ENCODE data around the gene GLIS1. TPM values are rescaled to one million over a fixed set of nuclear protein-coding genes. Genes with fewer than 3 reads are reported as not detected.

The GLIS1 gene
- total RNA-seq, 4 donors from 2014 or later, result 0.59 to 3.9 (median 0.75) TPM

- no peaks in the 10 kb centered on the region for H3K9me3 ChIP-seq
- no peak for TF ChIP-seq POLR2A (IDR thresholded peaks at IDR 0.05)
- TF ChIP-seq EP300 (IDR thresholded peaks at IDR 0.05), result no peak
- TF ChIP-seq CTCF (IDR thresholded peaks at IDR 0.05), result no peak
- H3K27ac ChIP-seq, result no peak overlapping the region
- no peaks in the 10 kb centered on the region for H3K27me3 ChIP-seq
- H3K4me3 ChIP-seq, result no peak overlapping the region
- no peaks in the 10 kb centered on the region for H3K36me3 ChIP-seq
- DNase-seq (ENCODE audit: low spot score in 2 of 2), result no peak
- H3K4me1 ChIP-seq, result peaks cover 0 to 10% (median 0%) of the 10 kb centered on the region in 4 donors
- WGBS, 2 donors, result 73 to 84% methylated on average over 11 of the region's 11 CpGs
These were observed 76.8 kb downstream of the GLIS1 start for GRCh38 chr1:53662169-53662568.

GRCh38 chr1:53661496-53661895 is 77.5 kb downstream of the GLIS1 start:
- H3K4me3 ChIP-seq, result no peak overlapping the region
- DNase-seq (ENCODE audit: low spot score in 2 of 2), result no peak
- TF ChIP-seq CTCF (IDR thresholded peaks at IDR 0.05) (no peak), POLR2A (IDR thresholded peaks at IDR 0.05) (no peak), EP300 (IDR thresholded peaks at IDR 0.05) (no peak)
- peaks cover 0 to 10% (median 0%) of the 10 kb centered on the region in 4 donors for H3K4me1 ChIP-seq
- H3K36me3 ChIP-seq, result no peaks in the 10 kb centered on the region
- no peaks in the 10 kb centered on the region for H3K9me3 ChIP-seq
- no peak overlapping the region for H3K27ac ChIP-seq
- WGBS, 2 donors, result 73 to 80% methylated on average over 5 to 8 of the region's 8 CpGs
- no peaks in the 10 kb centered on the region for H3K27me3 ChIP-seq

GRCh38 chr1:53660666-53661065 is 78.3 kb downstream of the GLIS1 start:
- Histone ChIP-seq H3K4me3 (no peak overlapping the region), H3K27ac (no peak overlapping the region), H3K36me3 (no peaks in the 10 kb centered on the region), H3K4me1 (peaks cover 0 to 15% (median 0%) of the 10 kb centered on the region in 4 donors), H3K9me3 (no peaks in the 10 kb centered on the region), H3K27me3 (no peaks in the 10 kb centered on the region)
- DNase-seq (ENCODE audit: low spot score in 2 of 2), result no peak
- 69 to 80% methylated on average over 3 of the region's 3 CpGs for WGBS, 2 donors
- TF ChIP-seq EP300 (IDR thresholded peaks at IDR 0.05), result no peak
- TF ChIP-seq POLR2A (IDR thresholded peaks at IDR 0.05), result no peak
- no peak for TF ChIP-seq CTCF (IDR thresholded peaks at IDR 0.05)

GRCh38 chr1:53659436-53659835 is 79.5 kb downstream of the GLIS1 start:
- Histone ChIP-seq H3K27me3 (no peaks in the 10 kb centered on the region), H3K4me3 (no peak overlapping the region), H3K36me3 (no peaks in the 10 kb centered on the region), H3K27ac (no peak overlapping the region), H3K9me3 (no peaks in the 10 kb centered on the region), H3K4me1 (peaks cover 0 to 15% (median 0%) of the 10 kb centered on the region in 4 donors)
- WGBS, 2 donors, result 92 to 95% methylated on average over 2 of the region's 2 CpGs
- no peak for DNase-seq (ENCODE audit: low spot score in 2 of 2)
- TF ChIP-seq POLR2A (IDR thresholded peaks at IDR 0.05) (no peak), EP300 (IDR thresholded peaks at IDR 0.05) (no peak), CTCF (IDR thresholded peaks at IDR 0.05) (no peak)

GRCh38 chr1:53658489-53659230 is 80.3 kb downstream of the GLIS1 start:
- Histone ChIP-seq H3K27ac (no peak overlapping the region), H3K27me3 (no peaks in the 10 kb centered on the region), H3K4me3 (no peak overlapping the region), H3K4me1 (peaks cover 0 to 10% (median 0%) of the 10 kb centered on the region in 4 donors), H3K36me3 (no peaks in the 10 kb centered on the region), H3K9me3 (no peaks in the 10 kb centered on the region)
- 75 to 80% methylated on average over 7 to 8 of the region's 8 CpGs for WGBS, 2 donors
- DNase-seq (ENCODE audit: low spot score in 2 of 2), result no peak
- no peak for TF ChIP-seq POLR2A (IDR thresholded peaks at IDR 0.05)
- no peak for TF ChIP-seq EP300 (IDR thresholded peaks at IDR 0.05)
- no peak for TF ChIP-seq CTCF (IDR thresholded peaks at IDR 0.05)
